C4-2B (cell line): ENCODE results near the gene IGSF5.

Experiments
- ZFX ChIP-seq: fragments of 450-650 bp; IDR thresholded peaks from 2 replicates; pipeline ENCODE4 v1.6.1; 2017
- TF ChIP-seq, protein P1 (sequence below): fragments of 450-650 bp; conservative IDR thresholded peaks from 2 replicates; pipeline ENCODE4 v1.5.1; 2017; ENCODE audit warnings: mild to moderate bottlenecking

DNA sequence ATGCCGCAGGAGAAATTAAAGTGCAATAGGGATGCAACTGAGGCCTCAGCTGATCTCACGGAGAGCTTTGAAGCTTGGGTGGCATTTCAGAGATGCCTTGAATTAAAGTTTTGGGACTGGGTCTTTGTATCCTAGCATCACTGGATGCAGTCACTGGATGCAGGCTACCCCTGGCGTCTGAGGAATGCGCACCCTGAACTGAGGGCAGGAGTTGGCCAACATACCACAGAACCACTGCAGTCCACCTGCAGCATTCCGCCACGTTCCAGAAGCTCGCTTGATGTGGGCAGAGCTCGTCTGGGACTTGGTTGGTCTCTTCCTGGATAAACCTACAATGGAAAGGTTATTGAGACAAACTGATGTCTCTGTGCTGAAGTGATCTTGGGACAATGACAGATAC is 34.1 kb upstream of the IGSF5 start:
- TF ChIP-seq, protein P1, sequence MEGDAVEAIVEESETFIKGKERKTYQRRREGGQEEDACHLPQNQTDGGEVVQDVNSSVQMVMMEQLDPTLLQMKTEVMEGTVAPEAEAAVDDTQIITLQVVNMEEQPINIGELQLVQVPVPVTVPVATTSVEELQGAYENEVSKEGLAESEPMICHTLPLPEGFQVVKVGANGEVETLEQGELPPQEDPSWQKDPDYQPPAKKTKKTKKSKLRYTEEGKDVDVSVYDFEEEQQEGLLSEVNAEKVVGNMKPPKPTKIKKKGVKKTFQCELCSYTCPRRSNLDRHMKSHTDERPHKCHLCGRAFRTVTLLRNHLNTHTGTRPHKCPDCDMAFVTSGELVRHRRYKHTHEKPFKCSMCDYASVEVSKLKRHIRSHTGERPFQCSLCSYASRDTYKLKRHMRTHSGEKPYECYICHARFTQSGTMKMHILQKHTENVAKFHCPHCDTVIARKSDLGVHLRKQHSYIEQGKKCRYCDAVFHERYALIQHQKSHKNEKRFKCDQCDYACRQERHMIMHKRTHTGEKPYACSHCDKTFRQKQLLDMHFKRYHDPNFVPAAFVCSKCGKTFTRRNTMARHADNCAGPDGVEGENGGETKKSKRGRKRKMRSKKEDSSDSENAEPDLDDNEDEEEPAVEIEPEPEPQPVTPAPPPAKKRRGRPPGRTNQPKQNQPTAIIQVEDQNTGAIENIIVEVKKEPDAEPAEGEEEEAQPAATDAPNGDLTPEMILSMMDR: no peak
- TF ChIP-seq ZFX: no peak
